A549 (cell line): ENCODE data around the gene PUM1. TPM values are rescaled to one million over a fixed set of nuclear protein-coding genes. Genes with fewer than 3 reads are reported as not detected.

Experiments used
- ATAC-seq, 2 experiments: fragments of 200-7000 bp in 1 of 2; fragments of >200 bp in 1 of 2; cut with Nextera tagmentation in 1 of 2; cut with Tn5 transposase in 1 of 2; 3 replicates each; pipeline versions ENCODE4 v1.8.0 to v1.9.1; 2018 to 2020; ENCODE audit warnings: mild to moderate bottlenecking in 1 of 2, moderate library complexity in 1 of 2
- CTCF ChIA-PET: fragments of 300-600 bp; sonication (Branson Sonifier 250); formaldehyde crosslinking; extraction: SDS; loops from one replicate; lab custom pipeline; 2021; ENCODE audit warnings: antibody characterized with exemption, inconsistent platforms; lab: Yijun Ruan, JAX
- POLR2A ChIA-PET: fragments of 350-600 bp; formaldehyde crosslinking; extraction: SDS; loops from one replicate; lab custom pipeline; 2021; ENCODE audit warnings: antibody characterized with exemption, inconsistent platforms; lab: Yijun Ruan, JAX
- DNase-seq, 2 experiments: peaks; one replicate each; pipeline versions ENCODE4 v3.0.0 to v3.0.0-alpha.2; 2011 to 2016; ENCODE audit warnings: low read depth in 1 of 2, low spot score in 1 of 2
- FAIRE-seq: peaks from 2 replicates; lab custom pipeline; 2011; peaks lifted over from hg19 to GRCh38; lab: Jason Lieb, UNC
- H3K27ac ChIP-seq, 2 experiments: fragments of >200 bp; sonication (Bioruptor Twin); formaldehyde crosslinking; 3 replicates each; pipeline ENCODE4 v1.5.1; 2016 to 2017
- H3K4me1 ChIP-seq: fragments of >200 bp; sonication (Bioruptor Twin); formaldehyde crosslinking; 3 replicates; pipeline ENCODE4 v1.6.1; 2016
- H3K4me2 ChIP-seq: fragments of >200 bp; sonication (Bioruptor Twin); formaldehyde crosslinking; 3 replicates; pipeline ENCODE4 v1.6.1; 2016
- H3K4me3 ChIP-seq: fragments of >200 bp; sonication (Bioruptor Twin); formaldehyde crosslinking; 3 replicates; pipeline ENCODE4 v1.5.1; 2016
- H3K9me3 ChIP-seq: fragments of >200 bp; sonication (Bioruptor Twin); formaldehyde crosslinking; 3 replicates; pipeline ENCODE4 v1.6.1; 2016
- CBX8 ChIP-seq: fragments of 200-600 bp; sonication (generic); IDR thresholded peaks from 2 replicates; pipeline ENCODE4 v1.6.1; 2016
- GATA3 ChIP-seq: IDR thresholded peaks from 2 replicates; pipeline ENCODE4 v1.6.1; 2012; ENCODE audit warnings: borderline replicate concordance
- HOXB5 ChIP-seq: fragments of 250-450 bp; sonication (Bioruptor Pico); IDR thresholded peaks from 2 replicates; pipeline ENCODE4 v1.5.0; 2020; ENCODE audit warnings: mild to moderate bottlenecking, moderate library complexity
- PHF8 ChIP-seq: fragments of 200-600 bp; sonication (generic); IDR thresholded peaks from 2 replicates; pipeline ENCODE4 v1.6.1; 2016; ENCODE audit warnings: low read depth, mild to moderate bottlenecking, antibody characterized with exemption, moderate library complexity, borderline replicate concordance
- SREBF2 ChIP-seq: fragments of 450-650 bp; IDR thresholded peaks from 2 replicates; pipeline ENCODE4 v1.6.1; 2014; ENCODE audit warnings: mild to moderate bottlenecking, moderate library complexity
- TFCP2L1 ChIP-seq: fragments of 250-450 bp; sonication (Bioruptor Pico); IDR thresholded peaks from 2 replicates; pipeline ENCODE4 v1.5.0; 2021; ENCODE audit warnings: mild to moderate bottlenecking
- ZC3H11A ChIP-seq: fragments of 450-650 bp; IDR thresholded peaks from 2 replicates; pipeline ENCODE4 v1.6.1; 2014; ENCODE audit warnings: antibody characterized with exemption, mild to moderate bottlenecking
- ZNF302 ChIP-seq: fragments of 250-450 bp; sonication (Bioruptor Pico); IDR thresholded peaks from 2 replicates; pipeline ENCODE4 v1.9.0; 2021; ENCODE audit warnings: inconsistent platforms, mild to moderate bottlenecking, moderate library complexity
- WGBS: methylation state at CpG from one replicate; pipeline ENCODE4 v1.1.6; 2017; ENCODE audit errors: missing lambda C conversion rate; 5-methylcytosine and 5-hydroxymethylcytosine counted together
- polyA plus RNA-seq, 4 experiments: library from polyadenylated mRNA; depleted of rRNA in 3 of 4; stranded (reverse); fragments of >200 nt; fragmentation: RNase III in 1 of 4; extraction: RNeasy Plus Mini Kit Qiagen cat#74134 plus additional on column Dnase treatment in 1 of 4; gene quantifications; 2 replicates in 3 of 4; 3 replicates in 1 of 4; pipeline ENCODE4 v1.2.3, GENCODE V29; 2011 to 2017
- TF ChIP-seq, protein P1 (sequence below): IDR thresholded peaks from 2 replicates; pipeline ENCODE4 v1.6.1; 2012
- TF ChIP-seq, protein P2 (sequence below): fragments of 250-450 bp; sonication (Bioruptor Pico); IDR thresholded peaks from 2 replicates; pipeline ENCODE4 v1.5.0; 2020; ENCODE audit warnings: low read depth, mild to moderate bottlenecking, moderate library complexity
- TF ChIP-seq, protein P3 (sequence below): fragments of 200-600 bp; sonication (generic); IDR thresholded peaks from 2 replicates; pipeline ENCODE4 v1.6.1; 2016; ENCODE audit warnings: antibody characterized with exemption, mild to moderate bottlenecking, moderate library complexity
- TF ChIP-seq, protein P4 (sequence below): IDR thresholded peaks from 2 replicates; pipeline ENCODE4 v1.6.1; 2012; ENCODE audit warnings: low read depth, borderline replicate concordance
- TF ChIP-seq, protein P5 (sequence below): fragments of 250-450 bp; sonication (Bioruptor Pico); IDR thresholded peaks from 2 replicates; pipeline ENCODE4 v1.5.0; 2021; ENCODE audit warnings: mild to moderate bottlenecking, moderate library complexity, borderline replicate concordance

The PUM1 gene
- polyA plus RNA-seq, 2 of the 4 experiments (the other 2 are of a cell fraction), result 30.2 to 55.3 TPM

DNA sequence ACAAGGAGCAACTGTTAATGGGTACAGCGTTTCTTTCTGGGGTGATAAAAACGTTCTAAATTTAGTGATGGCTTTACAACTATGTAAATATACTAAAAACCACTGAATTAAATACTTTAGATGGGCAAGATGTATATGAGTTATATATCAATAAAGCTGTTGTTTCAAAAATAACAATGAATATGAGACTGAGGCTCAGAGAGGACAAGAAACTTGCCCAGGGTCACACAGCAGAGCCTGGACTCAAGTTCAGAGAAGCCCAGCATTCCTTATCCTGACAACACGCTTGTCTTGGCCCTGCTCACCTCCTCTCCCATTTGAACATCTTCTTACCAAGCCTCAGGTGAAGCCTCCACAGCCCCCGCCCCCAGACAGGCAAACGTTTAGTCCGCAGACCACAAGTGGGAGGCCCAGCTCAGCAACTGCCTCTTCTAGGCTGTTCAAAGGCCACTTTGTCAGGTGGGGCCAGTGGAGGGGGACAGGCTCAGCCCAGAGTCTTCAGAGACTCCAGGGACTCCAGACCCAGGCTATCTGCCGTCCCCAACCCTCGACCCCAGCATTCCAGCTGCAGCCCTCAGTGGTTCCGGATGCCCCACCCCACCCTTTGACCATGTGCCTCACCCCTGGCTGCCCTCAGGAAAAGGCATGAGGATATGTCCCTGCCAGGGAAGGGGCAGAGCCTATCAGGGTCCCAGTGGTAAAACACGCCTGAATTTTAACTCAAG is 174.9 kb downstream of the PUM1 start:
- Histone ChIP-seq H3K4me2 (no peak overlapping the region), H3K9me3 (no peaks in the 10 kb centered on the region), H3K4me3 (no peak overlapping the region), H3K27ac (no peak overlapping the region), H3K4me1 (peaks cover 19% of the 10 kb centered on the region; the same call in 1 of the 3 replicates)
- TF ChIP-seq, protein P1, sequence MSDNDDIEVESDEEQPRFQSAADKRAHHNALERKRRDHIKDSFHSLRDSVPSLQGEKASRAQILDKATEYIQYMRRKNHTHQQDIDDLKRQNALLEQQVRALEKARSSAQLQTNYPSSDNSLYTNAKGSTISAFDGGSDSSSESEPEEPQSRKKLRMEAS, result no peak
- TF ChIP-seq, protein P2, sequence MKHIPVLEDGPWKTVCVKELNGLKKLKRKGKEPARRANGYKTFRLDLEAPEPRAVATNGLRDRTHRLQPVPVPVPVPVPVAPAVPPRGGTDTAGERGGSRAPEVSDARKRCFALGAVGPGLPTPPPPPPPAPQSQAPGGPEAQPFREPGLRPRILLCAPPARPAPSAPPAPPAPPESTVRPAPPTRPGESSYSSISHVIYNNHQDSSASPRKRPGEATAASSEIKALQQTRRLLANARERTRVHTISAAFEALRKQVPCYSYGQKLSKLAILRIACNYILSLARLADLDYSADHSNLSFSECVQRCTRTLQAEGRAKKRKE (CRISPR knock-in tag), result no peak
- TF ChIP-seq SREBF2 (no peak), PHF8 (no peak)
- ATAC-seq (no peak), DNase-seq (no peak), FAIRE-seq (no peak)
- WGBS, result 77% methylated on average over 10 of the region's 10 CpGs
- ChIA-PET POLR2A (interaction anchor here (0.6 kb wide), 1 partner anchor 305 kb away, joined by 3 read pairs; no protein-coding TSS in a partner anchor), CTCF (interaction anchor here (1.4 to 2.6 kb wide), 4 partner anchors 12 to 89 kb away, joined by 5 to 13 read pairs (median 6); no protein-coding TSS in a partner anchor)

DNA sequence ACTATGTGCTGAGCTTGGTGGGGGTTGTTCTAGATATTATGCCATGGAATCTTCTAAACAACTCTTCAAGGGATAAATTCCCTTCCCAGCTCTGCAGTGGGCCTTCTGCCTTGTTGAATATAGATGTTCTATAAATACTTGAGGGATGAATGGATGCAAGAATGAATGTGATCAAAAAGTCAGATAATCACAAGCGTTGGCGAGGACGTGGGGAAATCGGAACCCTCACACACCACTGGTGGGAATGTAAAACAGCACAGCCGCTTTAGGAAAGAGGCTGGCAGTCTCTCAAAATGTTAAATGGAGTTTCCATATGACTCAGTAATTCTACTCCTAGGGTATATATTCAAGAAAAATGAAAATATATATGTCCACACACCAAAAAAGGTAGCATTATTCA is 176.0 kb downstream of the PUM1 start:
- Histone ChIP-seq H3K4me1 (peaks cover 19% of the 10 kb centered on the region; the same call in 1 of the 3 replicates), H3K4me2 (no peak overlapping the region), H3K9me3 (no peaks in the 10 kb centered on the region), H3K27ac (no peak overlapping the region)
- no peak for FAIRE-seq
- ChIA-PET CTCF (interaction anchor here (1.2 to 2.2 kb wide), 2 partner anchors 12 to 88 kb away, joined by 3 to 6 read pairs; no protein-coding TSS in a partner anchor), POLR2A (no interaction called here)
- no peak for ATAC-seq
- no peak for DNase-seq
- TF ChIP-seq CBX8 (no peak), ZC3H11A (no peak), HOXB5 (CRISPR knock-in tag) (no peak), GATA3 (no peak), TFCP2L1 (CRISPR knock-in tag) (no peak), SREBF2 (no peak), ZNF302 (CRISPR knock-in tag) (no peak)
- TF ChIP-seq, protein P2 (CRISPR knock-in tag), result no peak
- TF ChIP-seq, protein P3, sequence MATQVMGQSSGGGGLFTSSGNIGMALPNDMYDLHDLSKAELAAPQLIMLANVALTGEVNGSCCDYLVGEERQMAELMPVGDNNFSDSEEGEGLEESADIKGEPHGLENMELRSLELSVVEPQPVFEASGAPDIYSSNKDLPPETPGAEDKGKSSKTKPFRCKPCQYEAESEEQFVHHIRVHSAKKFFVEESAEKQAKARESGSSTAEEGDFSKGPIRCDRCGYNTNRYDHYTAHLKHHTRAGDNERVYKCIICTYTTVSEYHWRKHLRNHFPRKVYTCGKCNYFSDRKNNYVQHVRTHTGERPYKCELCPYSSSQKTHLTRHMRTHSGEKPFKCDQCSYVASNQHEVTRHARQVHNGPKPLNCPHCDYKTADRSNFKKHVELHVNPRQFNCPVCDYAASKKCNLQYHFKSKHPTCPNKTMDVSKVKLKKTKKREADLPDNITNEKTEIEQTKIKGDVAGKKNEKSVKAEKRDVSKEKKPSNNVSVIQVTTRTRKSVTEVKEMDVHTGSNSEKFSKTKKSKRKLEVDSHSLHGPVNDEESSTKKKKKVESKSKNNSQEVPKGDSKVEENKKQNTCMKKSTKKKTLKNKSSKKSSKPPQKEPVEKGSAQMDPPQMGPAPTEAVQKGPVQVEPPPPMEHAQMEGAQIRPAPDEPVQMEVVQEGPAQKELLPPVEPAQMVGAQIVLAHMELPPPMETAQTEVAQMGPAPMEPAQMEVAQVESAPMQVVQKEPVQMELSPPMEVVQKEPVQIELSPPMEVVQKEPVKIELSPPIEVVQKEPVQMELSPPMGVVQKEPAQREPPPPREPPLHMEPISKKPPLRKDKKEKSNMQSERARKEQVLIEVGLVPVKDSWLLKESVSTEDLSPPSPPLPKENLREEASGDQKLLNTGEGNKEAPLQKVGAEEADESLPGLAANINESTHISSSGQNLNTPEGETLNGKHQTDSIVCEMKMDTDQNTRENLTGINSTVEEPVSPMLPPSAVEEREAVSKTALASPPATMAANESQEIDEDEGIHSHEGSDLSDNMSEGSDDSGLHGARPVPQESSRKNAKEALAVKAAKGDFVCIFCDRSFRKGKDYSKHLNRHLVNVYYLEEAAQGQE, result no peak
- TF ChIP-seq, protein P4, sequence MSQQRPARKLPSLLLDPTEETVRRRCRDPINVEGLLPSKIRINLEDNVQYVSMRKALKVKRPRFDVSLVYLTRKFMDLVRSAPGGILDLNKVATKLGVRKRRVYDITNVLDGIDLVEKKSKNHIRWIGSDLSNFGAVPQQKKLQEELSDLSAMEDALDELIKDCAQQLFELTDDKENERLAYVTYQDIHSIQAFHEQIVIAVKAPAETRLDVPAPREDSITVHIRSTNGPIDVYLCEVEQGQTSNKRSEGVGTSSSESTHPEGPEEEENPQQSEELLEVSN, result no peak
- TF ChIP-seq, protein P5, sequence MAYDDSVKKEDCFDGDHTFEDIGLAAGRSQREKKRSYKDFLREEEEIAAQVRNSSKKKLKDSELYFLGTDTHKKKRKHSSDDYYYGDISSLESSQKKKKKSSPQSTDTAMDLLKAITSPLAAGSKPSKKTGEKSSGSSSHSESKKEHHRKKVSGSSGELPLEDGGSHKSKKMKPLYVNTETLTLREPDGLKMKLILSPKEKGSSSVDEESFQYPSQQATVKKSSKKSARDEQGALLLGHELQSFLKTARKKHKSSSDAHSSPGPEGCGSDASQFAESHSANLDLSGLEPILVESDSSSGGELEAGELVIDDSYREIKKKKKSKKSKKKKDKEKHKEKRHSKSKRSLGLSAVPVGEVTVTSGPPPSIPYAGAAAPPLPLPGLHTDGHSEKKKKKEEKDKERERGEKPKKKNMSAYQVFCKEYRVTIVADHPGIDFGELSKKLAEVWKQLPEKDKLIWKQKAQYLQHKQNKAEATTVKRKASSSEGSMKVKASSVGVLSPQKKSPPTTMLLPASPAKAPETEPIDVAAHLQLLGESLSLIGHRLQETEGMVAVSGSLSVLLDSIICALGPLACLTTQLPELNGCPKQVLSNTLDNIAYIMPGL, result no peak
- TF ChIP-seq, all 56 proteins: peak for 0
- no peak overlapping the region for H3K4me3 ChIP-seq
- WGBS, result 84% methylated on average over 5 of the region's 5 CpGs
